ENCODE results near the gene RYR2. TPM values are rescaled to one million over a fixed set of nuclear protein-coding genes. Genes with fewer than 3 reads are reported as not detected.
"Not testable (repeated sequence)": the region's sequence is repeated elsewhere in the genome, so short reads cannot be mapped to it uniquely, and the experiment has no call there.

Gene RYR2
- total RNA-seq, 1 donor from 2014 or later: 2.4 TPM

DNA sequence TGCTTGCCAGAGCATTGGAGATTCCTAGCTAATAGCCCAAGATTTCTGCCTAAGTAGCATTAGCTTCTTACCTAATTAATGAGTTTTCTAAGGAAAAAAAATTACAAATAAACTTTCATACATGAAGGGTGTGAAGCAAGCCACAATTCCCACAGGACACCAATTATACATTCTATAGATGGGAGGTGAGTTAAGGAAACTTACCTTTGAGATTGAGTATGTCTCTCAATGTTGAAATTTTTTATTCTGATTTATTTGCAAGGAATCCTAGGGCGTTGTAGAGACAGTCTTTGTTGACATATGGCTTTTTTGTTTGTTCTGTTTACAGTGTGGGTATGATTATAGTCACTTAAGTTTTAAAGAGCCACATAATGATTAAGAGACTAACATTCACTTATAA is 313.0 kb downstream of the RYR2 start:
- DNase-seq: no peak

DNA sequence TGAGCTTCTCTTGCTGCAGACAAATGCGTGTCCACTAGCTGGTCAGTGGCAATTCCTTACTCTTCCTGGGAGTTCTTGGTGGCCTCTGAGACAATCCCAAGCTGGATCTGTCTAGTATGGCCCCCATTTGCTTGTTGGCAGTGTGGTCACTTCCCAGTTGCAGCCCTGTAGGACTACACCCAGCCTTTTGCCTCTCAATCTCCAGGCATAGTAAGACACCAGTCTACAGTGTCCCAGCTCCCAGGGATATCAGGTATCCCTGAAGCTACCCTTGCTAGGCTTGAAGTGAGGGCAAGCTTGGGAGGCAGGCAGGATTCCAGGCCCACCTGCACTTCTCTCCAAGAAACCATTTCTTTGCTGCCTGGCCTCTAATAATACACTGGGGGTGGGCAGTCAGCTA is 316.6 kb downstream of the RYR2 start:
- no peak for DNase-seq

DNA sequence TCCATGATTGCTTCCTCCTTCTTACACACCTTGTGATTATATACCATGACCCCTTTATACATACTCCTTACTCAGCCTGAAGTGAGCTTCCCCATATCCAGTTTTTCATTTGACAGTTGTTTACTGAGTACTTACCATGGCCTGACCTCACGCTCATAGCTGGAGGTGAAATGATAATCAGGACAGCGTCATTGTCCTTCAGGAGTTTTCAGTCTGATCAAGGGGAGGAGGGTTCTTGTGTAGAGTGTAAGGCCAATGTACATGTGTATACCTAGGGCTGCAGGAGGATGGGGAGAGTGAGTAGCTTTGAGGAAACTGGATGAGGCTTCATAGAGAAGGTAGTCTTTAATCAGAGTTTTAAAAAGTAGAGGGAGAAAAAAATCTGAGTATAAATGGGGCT is 325.8 kb downstream of the RYR2 start:
- no peak for DNase-seq

DNA sequence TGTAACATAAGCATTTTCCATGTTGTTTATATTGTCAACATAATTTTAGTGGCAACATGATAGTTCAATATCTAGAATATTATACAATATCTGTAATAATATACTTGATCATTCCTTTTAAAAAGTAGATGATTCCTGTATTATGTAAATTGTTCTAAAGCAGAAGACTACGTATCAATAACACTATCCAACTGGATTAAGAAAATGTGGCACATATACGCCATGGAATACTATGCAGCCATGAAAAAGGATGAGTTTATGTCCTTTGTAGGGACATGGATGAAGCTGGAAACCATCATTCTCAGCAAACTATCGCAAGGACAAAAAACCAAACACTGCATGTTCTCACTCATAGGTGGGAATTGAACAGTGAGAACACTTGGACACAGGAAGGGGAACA is 329.5 kb downstream of the RYR2 start:
- DNase-seq: not testable (repeated sequence)

DNA sequence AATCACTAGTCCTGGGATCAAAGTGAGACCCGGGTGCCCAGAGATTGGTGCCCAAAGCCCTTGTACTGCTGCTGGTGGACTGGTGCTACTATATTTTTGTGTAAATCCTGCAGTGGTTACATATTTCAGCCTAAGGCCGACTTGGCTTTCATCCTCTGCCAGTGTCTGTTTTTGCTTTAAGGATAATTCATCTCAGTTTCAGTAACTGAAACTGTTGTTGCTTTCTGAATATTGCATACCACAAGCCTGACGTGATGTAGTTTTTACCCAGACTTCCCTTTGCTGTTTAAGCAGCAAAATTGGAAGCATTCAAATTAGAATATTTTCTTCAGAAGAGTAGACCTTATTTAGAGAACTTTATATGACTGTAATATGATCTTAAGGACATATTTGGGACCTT is 341.8 kb downstream of the RYR2 start:
- peak; percentile 83 for DNase-seq

DNA sequence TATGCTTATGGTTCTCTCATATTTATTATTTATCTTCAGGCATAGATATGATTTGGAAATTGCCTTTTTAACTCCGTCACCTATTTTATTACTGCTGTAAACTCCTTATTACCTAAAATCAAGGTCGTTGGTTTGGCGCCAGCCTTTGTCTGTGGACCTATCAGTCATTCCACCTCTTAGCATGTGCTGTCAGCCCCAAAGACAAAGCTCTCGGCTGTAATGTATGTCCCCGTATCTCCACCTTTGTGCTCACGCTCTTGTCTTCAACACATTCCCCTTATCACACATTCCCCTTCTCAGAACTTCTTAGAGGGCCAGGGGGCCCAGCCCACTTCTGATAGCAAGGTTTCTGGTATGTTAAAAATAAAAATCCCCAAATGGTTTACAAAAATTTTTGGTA is 342.2 kb downstream of the RYR2 start:
- no peak for DNase-seq

DNA sequence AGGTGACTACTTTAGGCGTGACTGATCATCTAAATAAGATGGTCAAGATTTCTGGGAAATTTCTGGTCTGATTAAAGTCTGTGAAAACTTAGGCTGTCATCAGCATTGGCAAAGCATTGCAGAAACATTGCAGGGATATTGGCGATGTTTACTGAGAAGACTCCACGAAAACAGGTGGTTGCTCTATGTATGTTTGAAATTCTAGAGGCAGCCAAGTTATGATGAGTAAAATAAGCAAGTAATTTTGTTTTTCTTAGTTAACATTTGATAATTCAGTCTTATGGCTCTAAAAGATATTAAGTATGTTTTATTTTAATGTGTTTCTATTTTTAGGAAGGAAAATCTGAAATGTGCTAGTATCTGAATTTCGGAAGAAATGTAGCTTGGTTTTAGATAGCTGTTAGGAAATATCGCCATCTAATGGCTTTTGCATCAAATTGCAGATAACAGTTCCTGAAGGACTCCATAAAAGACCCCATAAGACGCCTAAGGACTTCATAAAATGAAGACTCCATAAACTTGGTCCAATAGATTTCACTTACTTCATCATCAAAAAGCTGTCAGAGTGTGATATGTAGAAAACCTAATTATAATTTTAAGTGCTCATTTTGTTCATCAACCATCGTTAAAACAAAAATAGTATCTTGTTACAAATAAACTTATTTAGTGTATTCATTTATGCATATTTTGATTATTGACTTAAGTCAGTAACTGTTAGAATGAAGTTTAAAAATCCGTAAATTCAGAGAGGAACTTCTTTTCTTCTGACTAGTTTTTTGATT is 344.6 kb downstream of the RYR2 start:
- DNase-seq: peak; percentile 57

DNA sequence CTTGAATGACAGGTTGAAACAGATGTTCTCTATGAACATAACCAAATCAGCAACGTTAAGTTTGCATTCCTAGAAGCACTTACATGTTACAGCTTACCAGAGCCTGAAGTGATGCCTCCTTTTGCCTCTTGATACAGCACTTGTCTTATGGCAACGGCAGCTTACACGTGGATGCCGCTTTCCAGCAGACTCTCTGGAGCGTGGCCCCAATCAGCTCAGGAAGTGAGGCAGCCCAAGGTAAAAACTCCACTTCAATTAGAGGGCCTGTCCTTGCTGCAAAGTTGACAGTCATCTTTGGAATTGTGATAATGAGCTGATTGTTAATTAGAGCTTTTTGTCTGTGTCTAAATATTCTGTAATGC is 345.1 kb downstream of the RYR2 start:
- no peak for DNase-seq

DNA sequence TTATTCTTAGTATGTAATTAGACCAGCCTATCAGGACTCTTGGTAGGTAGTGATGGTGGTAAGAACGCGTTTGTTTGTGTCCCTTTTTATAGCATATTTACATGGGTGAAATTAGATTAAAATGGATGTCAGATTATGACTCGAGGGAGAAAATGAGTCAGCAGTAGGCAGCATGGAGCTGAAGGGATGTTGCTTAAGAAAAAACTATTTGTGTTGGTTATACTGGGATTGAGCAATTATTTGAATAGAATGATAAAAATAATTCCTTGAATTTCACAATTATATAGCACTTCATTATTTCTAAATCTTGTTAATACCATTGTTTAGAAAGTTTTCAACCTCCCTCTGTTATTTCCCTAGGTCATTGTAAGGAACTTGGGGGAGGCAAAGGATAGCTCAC is 348.8 kb downstream of the RYR2 start:
- no peak for DNase-seq

DNA sequence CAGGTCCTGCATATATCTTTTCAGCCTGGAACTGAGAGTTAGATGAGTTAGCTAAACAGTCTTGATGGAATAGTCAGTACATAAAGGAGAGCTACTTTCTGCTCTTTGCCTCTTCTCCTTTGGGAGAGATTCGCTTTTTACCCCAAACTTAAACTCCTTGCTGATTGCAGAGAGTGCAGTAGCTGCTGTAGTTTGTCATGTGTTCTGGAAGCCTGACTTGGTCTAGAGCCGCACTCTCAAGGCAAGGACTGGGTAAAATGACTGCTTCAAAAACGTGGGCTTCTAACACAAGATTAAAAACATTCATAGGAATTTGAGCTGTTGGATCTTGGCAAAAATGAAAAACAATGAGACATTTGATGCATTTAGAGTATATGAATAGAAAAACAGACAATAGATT is 351.6 kb downstream of the RYR2 start:
- no peak for DNase-seq

DNA sequence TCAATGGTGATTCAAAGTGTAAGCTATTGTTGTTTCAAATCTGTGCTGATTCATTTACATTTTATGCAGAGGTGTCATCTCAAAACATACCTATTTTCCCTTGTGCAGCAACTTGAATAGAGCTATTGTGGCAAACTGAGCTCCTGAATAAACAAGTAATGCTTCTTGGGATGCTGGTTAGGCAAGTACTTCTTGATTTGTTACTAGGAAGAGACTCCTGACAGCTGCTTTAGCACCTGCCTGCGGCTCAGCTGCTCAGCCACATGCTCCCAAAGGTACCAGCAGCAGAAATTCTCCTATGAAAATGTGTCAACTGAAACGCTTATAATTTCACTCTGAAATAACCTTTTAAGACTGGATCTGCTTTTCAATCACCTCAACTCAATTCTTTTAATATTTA is 352.3 kb downstream of the RYR2 start:
- DNase-seq: peak; percentile 37

DNA sequence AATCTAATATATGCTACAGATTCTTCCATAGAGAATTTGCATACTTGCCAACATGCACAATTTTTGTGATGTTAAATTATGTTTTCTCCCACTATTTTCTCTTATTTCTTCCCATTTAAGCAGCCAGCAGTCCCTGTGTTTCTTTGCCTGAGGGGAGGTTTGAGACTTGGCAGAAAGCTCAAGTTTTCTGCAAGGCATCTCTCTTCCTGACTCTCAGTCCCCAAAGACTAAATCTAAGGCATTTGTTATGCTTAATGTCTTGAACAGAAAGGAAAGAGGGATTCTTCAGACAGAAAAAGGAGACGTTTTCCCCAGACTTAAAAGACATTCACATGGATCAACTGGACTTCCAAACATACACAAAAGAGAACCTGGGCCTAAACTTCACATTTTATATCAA is 354.4 kb downstream of the RYR2 start:
- peak; percentile 54 for DNase-seq

DNA sequence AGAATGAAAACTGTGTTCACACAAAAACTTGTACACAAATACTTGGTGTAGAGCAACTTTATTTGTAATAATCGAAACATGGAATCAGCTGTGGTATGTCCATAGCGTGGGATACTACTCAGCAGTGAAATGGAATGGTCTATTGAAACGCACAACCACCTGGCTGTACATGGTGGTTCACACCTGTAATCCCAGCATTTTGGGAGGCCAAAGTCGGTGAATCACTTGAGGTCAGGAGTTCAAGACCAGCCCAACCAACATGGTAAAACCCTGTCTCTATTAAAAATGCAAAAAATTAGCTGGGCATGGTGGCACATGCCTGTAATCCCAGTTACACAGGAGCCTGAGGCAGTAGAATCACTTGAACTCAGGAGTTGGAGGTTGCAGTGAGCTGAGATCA is 356.8 kb downstream of the RYR2 start:
- no peak for DNase-seq

DNA sequence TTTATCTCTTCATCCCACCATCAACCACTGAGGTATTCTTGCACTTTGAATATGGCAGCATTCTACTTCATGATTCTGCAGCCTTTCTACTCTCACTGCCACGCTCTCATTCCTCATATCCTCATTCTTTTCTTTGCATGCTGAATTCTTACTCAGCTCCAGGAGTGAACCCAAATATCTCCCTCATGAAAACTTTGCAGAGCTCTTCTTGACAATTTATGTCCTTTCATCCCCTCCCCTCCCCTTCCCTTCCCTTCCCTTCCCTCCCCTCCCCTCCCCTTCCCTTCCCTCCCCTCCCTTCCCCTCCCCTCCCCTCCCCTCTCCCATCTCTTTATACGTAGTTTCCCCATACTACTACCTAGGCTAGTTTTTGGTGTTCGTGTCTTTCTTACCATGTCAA is 363.9 kb downstream of the RYR2 start:
- no peak for DNase-seq

DNA sequence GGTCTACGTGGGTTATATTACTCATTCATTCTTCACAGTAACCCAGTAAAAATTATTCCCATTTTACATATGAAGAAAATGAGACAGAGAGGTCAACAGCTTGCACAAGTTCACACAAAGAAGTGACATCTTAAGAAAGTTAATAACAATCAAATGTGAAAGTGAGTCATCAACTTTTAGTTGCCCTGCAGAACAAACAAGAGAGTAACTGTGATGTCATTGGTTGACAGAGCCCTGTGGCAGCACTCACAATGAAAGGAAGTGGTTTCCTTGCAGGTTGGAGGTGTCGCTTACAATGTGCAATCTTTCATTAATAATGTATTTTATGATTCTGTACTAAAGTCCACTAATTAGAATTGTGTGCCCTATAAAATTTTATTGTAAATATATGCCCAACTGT is 369.6 kb downstream of the RYR2 start:
- DNase-seq: no peak

DNA sequence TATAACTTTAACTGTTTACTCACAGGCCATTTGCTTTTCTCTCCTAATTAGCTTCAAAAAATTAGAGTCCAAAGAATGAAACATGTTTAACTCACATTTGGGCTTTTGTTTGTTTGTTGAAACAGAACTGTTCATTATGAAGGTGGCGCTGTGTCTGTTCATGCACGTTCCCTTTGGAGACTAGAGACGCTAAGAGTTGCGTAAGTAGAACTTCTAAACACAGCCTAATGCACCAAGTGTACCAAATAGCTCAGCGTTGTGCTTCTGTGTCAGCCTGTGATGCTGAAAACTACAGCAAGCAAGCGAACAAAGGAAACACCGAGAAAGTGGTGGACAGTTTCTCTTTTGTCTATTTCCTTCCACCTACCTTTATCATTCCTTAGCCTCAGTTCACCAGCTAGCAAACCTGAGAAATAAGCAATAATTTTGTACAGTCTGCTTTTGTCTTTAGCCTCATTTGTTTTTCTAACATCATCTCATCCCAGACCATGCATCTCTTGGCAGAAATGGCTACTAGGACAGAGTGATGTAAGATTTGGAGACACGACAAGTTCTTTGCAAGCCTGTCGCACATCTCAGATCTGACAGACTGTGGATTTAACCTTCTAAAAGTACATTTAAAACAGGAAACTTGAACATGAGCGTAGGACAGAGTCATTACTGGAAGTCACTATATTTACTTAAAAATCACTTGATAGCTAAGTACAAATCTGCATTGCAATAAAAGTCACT is 375.1 kb downstream of the RYR2 start:
- peak; percentile 38 for DNase-seq

DNA sequence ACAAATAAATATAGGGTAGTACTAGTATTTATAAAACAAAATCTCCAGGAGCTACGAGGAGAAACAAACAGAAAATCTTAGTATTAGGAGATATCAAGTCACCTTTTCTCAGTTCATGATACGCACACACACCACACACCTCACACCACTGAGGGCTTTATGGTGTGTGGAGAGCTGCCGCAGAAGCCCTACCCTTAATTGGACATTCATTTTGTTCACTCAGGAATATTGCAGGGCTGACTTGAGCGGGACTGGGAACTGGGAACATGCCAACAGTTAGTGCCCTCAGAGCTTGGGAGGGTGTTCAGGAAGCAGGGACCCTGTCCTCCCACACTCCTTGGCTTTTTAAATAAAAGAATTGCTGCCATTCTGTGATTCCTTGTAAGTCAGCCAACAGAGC is 386.8 kb downstream of the RYR2 start:
- no peak for DNase-seq

DNA sequence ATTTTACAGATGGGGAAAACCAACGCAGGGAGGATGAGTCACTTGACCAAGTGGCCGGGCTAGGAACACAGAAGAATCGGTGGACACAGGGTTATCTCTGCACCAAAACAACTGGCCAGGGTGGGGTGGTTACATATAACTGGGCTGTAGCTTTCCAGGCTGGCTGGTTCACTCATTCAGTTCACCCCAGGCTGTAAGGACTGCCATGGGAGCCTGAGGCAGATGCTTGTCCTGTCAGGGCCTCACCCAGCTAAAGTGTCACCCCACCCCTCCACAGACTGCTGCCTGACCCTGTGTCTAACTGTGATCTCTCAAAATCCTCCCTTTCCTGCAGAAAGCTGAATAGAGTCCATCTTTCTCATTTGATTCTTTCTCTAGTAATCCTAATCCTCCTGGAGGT is 387.3 kb downstream of the RYR2 start:
- no peak for DNase-seq

DNA sequence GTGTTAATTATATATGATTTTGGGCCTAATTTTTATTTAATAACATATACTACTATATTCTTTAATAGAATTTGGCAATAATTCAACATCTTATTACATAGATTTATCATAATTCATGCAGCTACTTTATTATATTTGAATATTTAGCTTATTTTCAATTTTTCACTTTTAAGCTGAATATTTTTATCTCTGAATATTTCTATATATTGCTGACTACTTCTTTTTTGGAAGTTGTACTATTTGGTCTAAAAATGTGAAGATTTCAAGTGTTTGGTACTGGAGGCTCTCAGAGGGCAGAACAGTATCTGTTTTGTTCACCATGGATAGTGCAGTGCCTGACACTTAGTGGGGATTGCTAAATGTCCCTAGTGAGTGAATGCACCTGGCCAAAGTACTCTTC is 389.5 kb downstream of the RYR2 start:
- DNase-seq: no peak

DNA sequence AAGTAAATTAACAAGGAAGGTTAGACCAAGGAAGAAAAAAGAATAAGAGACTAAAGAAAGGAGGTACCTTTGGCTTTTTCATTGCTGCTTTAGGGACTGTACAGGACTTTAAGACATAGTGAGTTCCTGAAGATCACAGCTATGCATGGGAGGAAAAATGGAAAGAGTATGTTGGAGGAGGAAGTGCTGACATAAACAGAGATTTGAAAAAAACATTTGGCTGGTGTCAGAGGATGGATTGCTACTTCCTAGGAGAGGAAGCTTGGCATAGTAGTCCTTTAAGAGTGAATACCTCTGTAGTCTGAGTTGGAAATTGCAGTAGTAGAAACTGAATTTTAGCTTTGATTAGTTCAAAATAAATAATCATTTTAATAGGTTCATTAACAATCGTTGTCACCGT is 398.4 kb downstream of the RYR2 start:
- no peak for DNase-seq

DNA sequence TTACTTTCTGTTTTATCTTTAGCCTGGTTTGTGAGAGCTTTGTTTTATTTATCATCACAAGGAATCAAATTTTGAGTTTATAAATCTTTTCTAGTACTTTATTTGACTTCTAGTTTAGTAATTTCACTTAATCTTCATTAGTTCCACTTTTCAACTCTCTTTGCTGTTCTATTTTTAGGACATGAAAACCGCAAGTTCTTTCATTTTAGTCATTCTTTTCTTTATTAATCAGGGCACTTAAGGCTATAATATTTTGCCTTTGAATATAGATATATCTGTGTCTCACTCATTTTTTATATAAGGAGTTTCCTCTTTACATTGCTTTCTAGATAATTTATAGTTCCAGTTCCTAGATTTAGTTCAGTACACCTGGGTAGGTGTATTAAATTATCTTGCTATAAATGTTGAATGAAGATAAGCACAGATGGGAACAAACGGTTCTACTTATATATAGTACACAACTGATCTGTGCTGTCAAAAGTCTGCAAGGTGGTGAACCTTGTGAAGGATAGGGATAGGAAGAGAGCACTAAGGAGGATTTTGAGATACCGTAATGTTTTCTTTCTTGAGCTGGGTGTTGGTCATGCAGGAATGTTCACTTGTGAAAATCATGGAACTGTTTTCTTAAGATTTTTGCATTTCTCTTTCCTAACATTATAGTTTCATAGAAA is 402.3 kb downstream of the RYR2 start:
- DNase-seq: no peak

DNA sequence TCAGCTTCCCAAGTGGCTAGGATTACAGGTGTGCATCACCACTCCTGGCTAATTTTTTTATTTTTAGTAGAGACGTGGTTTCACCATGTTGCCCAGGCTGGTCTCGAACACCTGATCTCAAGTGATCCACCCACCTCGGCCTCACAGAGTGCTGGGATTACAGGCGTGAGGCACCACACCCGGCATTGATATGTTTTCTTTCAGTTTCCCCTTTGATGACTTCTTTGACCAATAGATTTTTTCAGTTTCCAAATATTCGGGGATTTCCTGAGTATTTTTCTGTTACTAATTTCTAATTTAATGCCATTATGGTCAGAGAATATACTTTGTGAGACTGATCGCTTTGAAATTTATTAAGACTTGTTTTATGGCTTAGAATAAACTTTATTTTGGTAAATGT is 406.1 kb downstream of the RYR2 start:
- no peak for DNase-seq

DNA sequence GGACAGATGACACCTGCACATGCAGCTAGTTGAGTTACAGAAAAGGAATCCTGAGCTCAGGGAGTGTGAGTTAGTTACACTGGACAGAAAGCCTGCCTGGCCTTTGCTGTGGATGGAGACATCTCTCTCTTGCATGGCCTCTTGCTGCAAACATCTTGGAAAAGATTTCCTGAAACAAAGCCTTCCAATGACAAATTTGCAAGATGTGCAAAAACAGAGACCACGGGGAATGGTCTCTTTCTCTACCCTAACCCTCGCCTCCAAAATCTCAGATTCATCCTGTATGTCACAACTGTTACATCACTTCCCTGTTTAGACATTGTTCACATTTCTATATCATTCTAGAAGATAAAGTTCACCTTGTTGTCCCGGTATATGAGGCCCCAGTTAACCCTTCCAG is 415.6 kb downstream of the RYR2 start:
- DNase-seq: no peak

DNA sequence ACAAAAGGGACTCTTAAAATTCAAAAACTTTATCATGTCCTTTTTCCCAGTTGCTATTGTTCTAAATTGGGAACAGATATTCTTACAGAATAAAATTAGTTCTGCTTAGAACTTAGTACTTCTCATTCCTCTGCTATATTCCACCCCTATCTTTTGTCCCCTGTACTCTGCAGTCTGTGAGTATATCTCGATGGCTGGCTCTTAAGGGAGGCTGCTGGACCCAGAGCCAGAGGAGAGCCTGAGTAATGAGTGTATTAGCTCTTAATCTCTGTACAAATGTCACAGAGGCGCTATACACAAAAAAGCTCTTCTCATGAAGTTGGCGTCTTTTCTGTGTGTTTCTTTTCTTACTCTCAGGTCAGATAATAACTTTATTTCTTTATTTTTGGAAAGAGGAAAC is 425.3 kb downstream of the RYR2 start:
- DNase-seq: no peak

Measured in tongue (tissue), 2 donors.